HepG2 (cell line): ENCODE measurements around the gene PANK4. TPM values are rescaled to one million over a fixed set of nuclear protein-coding genes. Genes with fewer than 3 reads are reported as not detected.
A peak's percentile ranks its signal among the peaks of the same experiment; 100 is the strongest.

Source experiments
- ATF3 ChIP-seq: sonication (generic); formaldehyde crosslinking; IDR thresholded peaks from 2 replicates; pipeline ENCODE4 v1.4.0; 2020; ENCODE audit warnings: missing genetic modification reagents
- BRCA1 ChIP-seq: sonication (generic); formaldehyde crosslinking; IDR thresholded peaks from 2 replicates; pipeline ENCODE4 v1.4.0; 2020; ENCODE audit warnings: missing genetic modification reagents
- CBX1 ChIP-seq: IDR thresholded peaks from one replicate; pipeline ENCODE4 v1.6.1; 2016; ENCODE audit warnings: antibody characterized with exemption, low read depth
- CENPBD1 ChIP-seq: sonication (generic); formaldehyde crosslinking; IDR thresholded peaks from 2 replicates; pipeline ENCODE4 v1.8.0; 2022; ENCODE audit warnings: missing genetic modification reagents, low read depth, mild to moderate bottlenecking, borderline replicate concordance
- CREM ChIP-seq, 2 experiments: sonication (generic) in 1 of 2; formaldehyde crosslinking in 1 of 2; IDR thresholded peaks; 2 replicates each; pipeline versions ENCODE4 v1.4.0 to v1.6.1; 2016 to 2020; ENCODE audit warnings: antibody characterized with exemption in 1 of 2, mild to moderate bottlenecking in 1 of 2, missing genetic modification reagents in 1 of 2
- ELF1 ChIP-seq: sonication (generic); formaldehyde crosslinking; IDR thresholded peaks from 2 replicates; pipeline ENCODE4 v1.4.0; 2020; ENCODE audit warnings: missing genetic modification reagents
- IRF2 ChIP-seq: IDR thresholded peaks from 2 replicates; pipeline ENCODE4 v1.6.1; 2018; ENCODE audit warnings: missing genetic modification reagents, missing compliant biosample characterization
- MAFK ChIP-seq, 2 experiments: IDR thresholded peaks in 1 of 2; conservative IDR thresholded peaks in 1 of 2; 2 replicates each; pipeline ENCODE4 v1.6.1; 2011; ENCODE audit warnings: improper control_type of control experiment in 2 of 2, low read length in 2 of 2
- NCOA5 ChIP-seq: sonication (generic); formaldehyde crosslinking; IDR thresholded peaks from 2 replicates; pipeline ENCODE4 v1.4.0; 2020; ENCODE audit warnings: missing genetic modification reagents
- PLSCR1 ChIP-seq: sonication (generic); formaldehyde crosslinking; IDR thresholded peaks from 2 replicates; pipeline ENCODE4 v1.5.0; 2020; ENCODE audit warnings: missing genetic modification reagents, mild to moderate bottlenecking, borderline replicate concordance
- RAD51 ChIP-seq: fragments of 450-650 bp; IDR thresholded peaks from 2 replicates; pipeline ENCODE4 v1.6.1; 2016; ENCODE audit warnings: borderline replicate concordance
- SKI ChIP-seq: fragments of 450-650 bp; IDR thresholded peaks from one replicate; pipeline ENCODE4 v1.6.1; 2018; ENCODE audit warnings: mild to moderate bottlenecking; ENCODE audit not compliant: partially characterized antibody
- SNAI1 ChIP-seq: sonication (generic); formaldehyde crosslinking; IDR thresholded peaks from 2 replicates; pipeline ENCODE4 v1.5.0; 2020; ENCODE audit warnings: mild to moderate bottlenecking, missing genetic modification reagents, borderline replicate concordance
- TFE3 ChIP-seq: IDR thresholded peaks from 2 replicates; pipeline ENCODE4 v1.6.1; 2016
- ZBTB2 ChIP-seq: sonication (generic); formaldehyde crosslinking; IDR thresholded peaks from 2 replicates; pipeline ENCODE4 v1.8.0; 2022; ENCODE audit warnings: low read depth, missing genetic modification reagents
- ZFP37 ChIP-seq: sonication (generic); formaldehyde crosslinking; IDR thresholded peaks from 2 replicates; pipeline ENCODE4 v1.4.0; 2020; ENCODE audit warnings: missing genetic modification reagents, borderline replicate concordance
- ZNF567 ChIP-seq: sonication (generic); formaldehyde crosslinking; IDR thresholded peaks from 2 replicates; pipeline ENCODE4 v1.8.1; 2023; ENCODE audit warnings: mild to moderate bottlenecking, missing genetic modification reagents, borderline replicate concordance
- ZNF891 ChIP-seq: sonication (generic); formaldehyde crosslinking; IDR thresholded peaks from 2 replicates; pipeline ENCODE4 v1.5.0; 2020; ENCODE audit warnings: mild to moderate bottlenecking, missing genetic modification reagents
- polyA plus RNA-seq, 8 experiments: library from polyadenylated mRNA; depleted of rRNA in 3 of 8; stranded (reverse) in 7 of 8; unstranded in 1 of 8; fragments of >200 nt; fragmentation: Illumina TruSeq in 4 of 8; extraction: Trizol in 4 of 8; gene quantifications; 2 replicates each; pipeline versions ENCODE4 v1.2.1 to v1.2.3, GENCODE V29; 2011 to 2016; ENCODE audit warnings: low read depth in 4 of 8, missing spikeins in 1 of 8, mixed read lengths in 1 of 8; ENCODE audit not compliant: insufficient read depth in 1 of 8
- total RNA-seq, 5 experiments: library from RNA; depleted of rRNA; stranded (reverse); fragments of >200 nt; fragmentation: Illumina TruSeq; extraction: Trizol; gene quantifications; 2 replicates each; pipeline ENCODE4 v1.2.3, GENCODE V29; 2016; ENCODE audit warnings: low read depth in 1 of 5
- TF ChIP-seq, protein P1 (sequence below): sonication (generic); formaldehyde crosslinking; IDR thresholded peaks from 2 replicates; pipeline ENCODE4 v1.4.0; 2020; ENCODE audit warnings: missing genetic modification reagents, mild to moderate bottlenecking, borderline replicate concordance
- TF ChIP-seq, protein P2 (sequence below): sonication (generic); formaldehyde crosslinking; IDR thresholded peaks from 2 replicates; pipeline ENCODE4 v1.5.0; 2020; ENCODE audit warnings: missing genetic modification reagents

PANK4 gene
- total and polyA plus RNA-seq, 2 of the 13 experiments (the other 11 are each of a cell fraction or from before 2014, with no cell fraction given) = 17.4 to 19.3 TPM

DNA sequence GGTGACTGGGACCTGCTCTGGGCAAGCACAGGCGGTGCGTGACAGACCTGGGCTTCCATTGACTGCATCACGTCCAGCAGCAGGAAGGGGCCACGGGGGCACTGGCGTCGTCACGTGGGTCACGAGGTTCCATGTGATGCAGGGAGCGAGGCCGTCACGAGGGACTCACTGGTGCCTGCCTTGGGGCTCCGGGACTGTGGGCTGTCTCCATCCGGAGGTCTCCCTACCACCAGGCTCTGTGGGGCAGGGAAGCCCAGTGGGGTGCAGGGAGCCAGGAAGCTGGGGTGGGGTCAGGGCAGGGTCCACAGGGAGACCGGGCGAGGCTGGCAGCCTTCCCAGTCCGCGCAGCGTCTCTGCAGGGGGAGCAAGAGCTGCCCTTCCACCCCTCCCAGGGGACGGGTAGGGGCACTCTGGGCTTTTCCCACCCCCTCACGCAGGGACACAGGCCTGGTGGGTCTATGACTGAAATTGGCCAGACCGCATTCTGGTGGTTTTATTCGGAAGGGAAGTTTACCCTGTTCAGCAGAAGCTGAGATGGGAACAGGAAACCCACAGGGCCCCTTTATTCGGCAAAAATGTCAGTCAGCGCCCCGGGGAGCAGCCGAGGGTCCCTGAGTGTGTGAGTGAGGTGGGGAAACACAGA is 29.4 kb upstream of the PANK4 start (continued):
- TF ChIP-seq ATF3 (CRISPR knock-in tag) (no peak), ELF1 (CRISPR knock-in tag) (peak; percentile 32; the same call in 1 of the 2 replicates), SNAI1 (no peak; the same call in 1 of the 2 replicates), CREM (IDR thresholded peaks at IDR 0.05) (0 out of 2 replicates have a peak, but pooled peaks have one; percentile 9), CREM (CRISPR knock-in tag; IDR thresholded peaks at IDR 0.05) (no peak), BRCA1 (CRISPR knock-in tag) (peak; percentile 40; the same call in 1 of the 2 replicates), CENPBD1 (CRISPR knock-in tag) (no peak), TFE3 (peak; percentile 97), RAD51 (peak; percentile 72; the same call in 1 of the 2 replicates), SKI (no peak), PLSCR1 (CRISPR knock-in tag) (no peak), IRF2 (0 out of 2 replicates have a peak, but pooled peaks have one; percentile 69), ZFP37 (CRISPR knock-in tag) (peak; percentile 39; the same call in 1 of the 2 replicates), CBX1 (peak; percentile 78), NCOA5 (no peak), ZNF891 (CRISPR knock-in tag) (no peak), ZBTB2 (no peak), MAFK (conservative IDR thresholded peaks at IDR 0.05 in 1 of 2, IDR thresholded peaks at IDR 0.05 in 1 of 2; ENCODE audit: low read length in 2 of 2) (no peak), ZNF567 (CRISPR knock-in tag) (no peak)
- TF ChIP-seq, protein P1, sequence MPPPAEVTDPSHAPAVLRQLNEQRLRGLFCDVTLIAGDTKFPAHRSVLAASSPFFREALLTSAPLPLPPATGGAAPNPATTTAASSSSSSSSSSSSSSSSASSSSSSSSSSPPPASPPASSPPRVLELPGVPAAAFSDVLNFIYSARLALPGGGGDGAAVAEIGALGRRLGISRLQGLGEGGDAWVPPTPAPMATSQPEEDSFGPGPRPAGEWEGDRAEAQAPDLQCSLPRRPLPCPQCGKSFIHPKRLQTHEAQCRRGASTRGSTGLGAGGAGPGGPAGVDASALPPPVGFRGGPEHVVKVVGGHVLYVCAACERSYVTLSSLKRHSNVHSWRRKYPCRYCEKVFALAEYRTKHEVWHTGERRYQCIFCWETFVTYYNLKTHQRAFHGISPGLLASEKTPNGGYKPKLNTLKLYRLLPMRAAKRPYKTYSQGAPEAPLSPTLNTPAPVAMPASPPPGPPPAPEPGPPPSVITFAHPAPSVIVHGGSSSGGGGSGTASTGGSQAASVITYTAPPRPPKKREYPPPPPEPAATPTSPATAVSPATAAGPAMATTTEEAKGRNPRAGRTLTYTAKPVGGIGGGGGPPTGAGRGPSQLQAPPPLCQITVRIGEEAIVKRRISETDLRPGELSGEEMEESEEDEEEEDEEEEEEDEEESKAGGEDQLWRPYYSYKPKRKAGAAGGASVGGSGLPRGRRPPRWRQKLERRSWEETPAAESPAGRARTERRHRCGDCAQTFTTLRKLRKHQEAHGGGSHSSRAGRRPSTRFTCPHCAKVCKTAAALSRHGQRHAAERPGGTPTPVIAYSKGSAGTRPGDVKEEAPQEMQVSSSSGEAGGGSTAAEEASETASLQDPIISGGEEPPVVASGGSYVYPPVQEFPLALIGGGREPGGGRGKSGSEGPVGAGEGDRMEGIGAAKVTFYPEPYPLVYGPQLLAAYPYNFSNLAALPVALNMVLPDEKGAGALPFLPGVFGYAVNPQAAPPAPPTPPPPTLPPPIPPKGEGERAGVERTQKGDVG (CRISPR knock-in tag) = no peak
- TF ChIP-seq, protein P2, sequence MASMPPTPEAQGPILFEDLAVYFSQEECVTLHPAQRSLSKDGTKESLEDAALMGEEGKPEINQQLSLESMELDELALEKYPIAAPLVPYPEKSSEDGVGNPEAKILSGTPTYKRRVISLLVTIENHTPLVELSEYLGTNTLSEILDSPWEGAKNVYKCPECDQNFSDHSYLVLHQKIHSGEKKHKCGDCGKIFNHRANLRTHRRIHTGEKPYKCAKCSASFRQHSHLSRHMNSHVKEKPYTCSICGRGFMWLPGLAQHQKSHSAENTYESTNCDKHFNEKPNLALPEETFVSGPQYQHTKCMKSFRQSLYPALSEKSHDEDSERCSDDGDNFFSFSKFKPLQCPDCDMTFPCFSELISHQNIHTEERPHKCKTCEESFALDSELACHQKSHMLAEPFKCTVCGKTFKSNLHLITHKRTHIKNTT (CRISPR knock-in tag) = no peak
